OCI-LY3 (cell line): Measurements from ENCODE around the gene MROH9.

ENCODE experiments used
- H2AFZ ChIP-seq: fragments of 200-600, 300-600 bp; shearing (Covaris generic); 2 replicates; pipeline ENCODE4 v1.6.0; 2014; ENCODE audit warnings: antibody characterized with exemption, low read depth, low read length
- H3K27ac ChIP-seq: fragments of 200-600, 300-600 bp; sonication (generic); 2 replicates; pipeline ENCODE4 v1.5.1; 2014; ENCODE audit warnings: mild to moderate bottlenecking, low read length, moderate library complexity, mixed read lengths
- H3K27me3 ChIP-seq: fragments of 200-600, 300-600 bp; sonication (generic); 2 replicates; pipeline ENCODE4 v1.6.1; 2014; ENCODE audit warnings: low read depth, low read length, mixed read lengths
- H3K36me3 ChIP-seq: fragments of 200-600, 300-600 bp; sonication (generic); replicated peaks from 2 replicates; pipeline ENCODE3; 2014; ENCODE audit warnings: low read depth, low read length, mixed read lengths
- H3K4me1 ChIP-seq: fragments of 300-600, 200-600 bp; sonication (generic); 2 replicates; pipeline ENCODE4 v1.6.1; 2014; ENCODE audit warnings: low read length, mixed read lengths
- H3K4me2 ChIP-seq: fragments of 200-600, 300-600 bp; sonication (generic); 2 replicates; pipeline ENCODE4 v1.6.1; 2014; ENCODE audit warnings: low read length, mixed read lengths
- H3K4me3 ChIP-seq: fragments of 300-600, 200-600 bp; sonication (generic); 2 replicates; pipeline ENCODE4 v1.5.1; 2014; ENCODE audit warnings: antibody characterized with exemption, mild to moderate bottlenecking, low read length, moderate library complexity
- H3K79me2 ChIP-seq: fragments of 300-600, 200-600 bp; shearing (Covaris generic); 2 replicates; pipeline ENCODE4 v1.6.1; 2014; ENCODE audit warnings: mild to moderate bottlenecking, low read length, mixed read lengths
- H3K9ac ChIP-seq: fragments of 300-600, 200-600 bp; shearing (Covaris generic); 2 replicates; pipeline ENCODE4 v1.6.0; 2014; ENCODE audit warnings: mild to moderate bottlenecking, low read length, moderate library complexity
- H3K9me3 ChIP-seq: fragments of 200-600, 300-600 bp; shearing (Covaris generic); 2 replicates; pipeline ENCODE4 v1.6.1; 2014; ENCODE audit warnings: low read length, mixed read lengths; ENCODE audit not compliant: insufficient read depth
- H4K20me1 ChIP-seq: fragments of 200-600, 300-600 bp; sonication (generic); 2 replicates; pipeline ENCODE4 v1.6.1; 2016; ENCODE audit warnings: low read length, mixed read lengths; ENCODE audit not compliant: insufficient read depth
- CTCF ChIP-seq: fragments of 200-600, 300-600 bp; sonication (generic); IDR thresholded peaks from 2 replicates; pipeline ENCODE4 v1.5.1; 2014; ENCODE audit warnings: antibody characterized with exemption, low read length, low read depth
- EZH2phosphoT487 ChIP-seq: fragments of 200-600 bp; shearing (Covaris generic); IDR thresholded peaks from 2 replicates; pipeline ENCODE4 v1.6.1; 2018; ENCODE audit warnings: antibody characterized with exemption, mixed run types, low read depth

The MROH9 gene

GRCh38 chr1:171081314-171081753 is 146.0 kb downstream of the MROH9 start:
- Histone ChIP-seq H3K27me3 (no peaks in the 10 kb centered on the region), H3K9me3 (no peaks in the 10 kb centered on the region), H3K36me3 (no peaks in the 10 kb centered on the region), H3K79me2 (no peaks in the 10 kb centered on the region), H3K4me2 (peak overlapping the region; percentile 35), H3K4me3 (no peak overlapping the region), H3K9ac (no peak overlapping the region), H2AFZ (peak overlapping the region; percentile 34; the same call in 1 of the 2 replicates), H3K4me1 (peaks cover 15% of the 10 kb centered on the region), H4K20me1 (no peaks in the 10 kb centered on the region), H3K27ac (peak overlapping the region; percentile 54)
- TF ChIP-seq CTCF (peak; percentile 75), EZH2phosphoT487 (no peak)

GRCh38 chr1:171081763-171082201 is 146.4 kb downstream of the MROH9 start:
- peak overlapping the region; percentile 54 for H3K27ac ChIP-seq
- H2AFZ ChIP-seq, result peak overlapping the region; percentile 34; the same call in 1 of the 2 replicates
- H3K27me3 ChIP-seq, result no peaks in the 10 kb centered on the region
- H3K36me3 ChIP-seq, result no peaks in the 10 kb centered on the region
- H3K4me2 ChIP-seq, result peak overlapping the region; percentile 35
- peaks cover 15% of the 10 kb centered on the region for H3K4me1 ChIP-seq
- no peaks in the 10 kb centered on the region for H4K20me1 ChIP-seq
- H3K4me3 ChIP-seq, result peak overlapping the region; percentile 12
- no peaks in the 10 kb centered on the region for H3K9me3 ChIP-seq
- H3K9ac ChIP-seq, result peak overlapping the region; percentile 6; the same call in 1 of the 2 replicates
- no peak for TF ChIP-seq EZH2phosphoT487
- no peak for TF ChIP-seq CTCF
- H3K79me2 ChIP-seq, result no peaks in the 10 kb centered on the region

DNA sequence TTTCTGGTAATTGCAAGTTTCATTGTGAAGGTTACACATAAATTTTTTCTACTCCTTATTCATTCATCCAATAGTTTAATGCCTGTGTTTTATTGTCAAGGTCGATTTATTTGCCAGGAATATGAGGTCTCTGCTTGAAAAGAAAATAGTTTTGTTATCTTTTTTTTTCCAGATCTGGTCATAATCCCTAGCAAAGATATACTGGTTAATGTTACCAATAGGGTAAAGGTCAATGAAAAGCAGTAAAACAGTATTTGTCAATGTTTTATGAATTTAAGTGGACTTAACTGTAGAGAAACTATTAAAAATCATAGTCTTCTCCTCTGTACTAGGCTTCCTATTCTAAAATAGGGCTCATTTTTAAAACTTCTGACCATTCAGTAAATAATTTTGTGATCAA is 147.3 kb downstream of the MROH9 start:
- Histone ChIP-seq H3K4me2 (peak overlapping the region; percentile 35; the same call in 1 of the 2 replicates), H3K27me3 (no peaks in the 10 kb centered on the region)
- TF ChIP-seq CTCF, result no peak
- TF ChIP-seq EZH2phosphoT487, result no peak

GRCh38 chr1:171083222-171083621 is 147.9 kb downstream of the MROH9 start:
- Histone ChIP-seq H3K4me2 (no peak overlapping the region), H3K79me2 (no peaks in the 10 kb centered on the region), H2AFZ (no peak overlapping the region), H4K20me1 (no peaks in the 10 kb centered on the region), H3K36me3 (no peaks in the 10 kb centered on the region), H3K27me3 (no peaks in the 10 kb centered on the region), H3K27ac (no peak overlapping the region), H3K9me3 (no peaks in the 10 kb centered on the region), H3K9ac (no peak overlapping the region), H3K4me1 (peaks cover 15% of the 10 kb centered on the region), H3K4me3 (no peak overlapping the region)
- TF ChIP-seq EZH2phosphoT487 (no peak), CTCF (no peak)

More for the DNA sequence above, 147.3 kb downstream of the MROH9 start:
- Histone ChIP-seq H3K79me2 (no peaks in the 10 kb centered on the region), H3K9me3 (no peaks in the 10 kb centered on the region), H3K27ac (no peak overlapping the region), H3K4me3 (no peak overlapping the region), H4K20me1 (no peaks in the 10 kb centered on the region), H3K9ac (no peak overlapping the region), H3K4me1 (peaks cover 15% of the 10 kb centered on the region), H2AFZ (no peak overlapping the region), H3K36me3 (no peaks in the 10 kb centered on the region)
